Measurements from ENCODE around the gene DPH5.

GRCh38 chr1:100959502-100960060 is 66.0 kb downstream of the DPH5 start:
- TF ChIP-seq CTCF (conservative IDR thresholded peaks at IDR 0.05; ENCODE audit: low read length) = no peak
- no peak for TF ChIP-seq EZH2phosphoT487 (IDR thresholded peaks at IDR 0.05; ENCODE audit: borderline replicate concordance)
